IMR-90 (cell line): ENCODE results near the gene TBC1D1. TPM values are rescaled to one million over a fixed set of nuclear protein-coding genes. Genes with fewer than 3 reads are reported as not detected.
A peak's percentile ranks its signal among the peaks of the same experiment; 100 is the strongest.

ENCODE experiments used
- ATAC-seq: fragments of 200-7000 bp; cut with Tn5 transposase; 2 replicates; pipeline ENCODE4 v1.9.1; 2020; ENCODE audit warnings: low read depth, mild to moderate bottlenecking, moderate library complexity
- BruUV-seq: library from RNA; stranded (reverse); fragments of 400-500 nt; replicated peaks from 2 replicates; lab custom pipeline; 2021; lab: Mats Ljungman, UMichigan
- CTCF ChIA-PET: fragments of 300-600 bp; formaldehyde crosslinking; extraction: SDS; loops from one replicate; lab custom pipeline; 2021; ENCODE audit warnings: antibody characterized with exemption; lab: Yijun Ruan, JAX
- POLR2A ChIA-PET: fragments of 300-600 bp; sonication (Branson Sonifier 250); formaldehyde crosslinking; loops from one replicate; lab custom pipeline; 2022; ENCODE audit warnings: antibody characterized with exemption; ENCODE audit not compliant: unreplicated experiment; lab: Charles Lee
- DNase-seq: peaks from one replicate; pipeline ENCODE4 v3.0.0; 2013
- H2AFZ ChIP-seq: replicated peaks from 2 replicates; pipeline ENCODE3; 2013; ENCODE audit warnings: low read length, mild to moderate bottlenecking; ENCODE audit not compliant: poor library complexity
- H2AK5ac ChIP-seq: 2 replicates; pipeline ENCODE4 v1.6.1; 2013; ENCODE audit warnings: low read depth, low read length, inconsistent platforms
- H2AK9ac ChIP-seq: replicated peaks from 2 replicates; pipeline ENCODE3; 2013; ENCODE audit warnings: mild to moderate bottlenecking, low read depth, low read length, moderate library complexity; ENCODE audit not compliant: poor library complexity
- H2BK120ac ChIP-seq: 2 replicates; pipeline ENCODE4 v1.6.1; 2013; ENCODE audit warnings: low read depth, low read length, inconsistent platforms
- H2BK15ac ChIP-seq: 3 replicates; pipeline ENCODE4 v1.6.1; 2013; ENCODE audit warnings: low read depth, low read length, inconsistent platforms
- H2BK20ac ChIP-seq: 2 replicates; pipeline ENCODE4 v1.6.1; 2013; ENCODE audit warnings: low read depth, mild to moderate bottlenecking, inconsistent platforms, low read length, moderate library complexity
- H2BK5ac ChIP-seq: 2 replicates; pipeline ENCODE4 v1.6.1; 2013; ENCODE audit warnings: mild to moderate bottlenecking, low read depth, low read length, inconsistent platforms; ENCODE audit not compliant: poor library complexity, severe bottlenecking
- H3K14ac ChIP-seq: replicated peaks from 2 replicates; pipeline ENCODE4 v1.6.1; 2013; ENCODE audit warnings: low read depth, low read length, inconsistent platforms
- H3K18ac ChIP-seq: 2 replicates; pipeline ENCODE4 v1.6.1; 2013; ENCODE audit warnings: low read depth, low read length, control low read depth
- H3K23ac ChIP-seq: 2 replicates; pipeline ENCODE4 v1.6.1; 2013; ENCODE audit warnings: low read depth, low read length, inconsistent platforms
- H3K27ac ChIP-seq: 2 replicates; pipeline ENCODE4 v1.5.1; 2013; ENCODE audit warnings: mild to moderate bottlenecking, control low read depth, low read length; ENCODE audit not compliant: insufficient read depth
- H3K27me3 ChIP-seq: 2 replicates; pipeline ENCODE4 v1.6.1; 2013; ENCODE audit warnings: low read length; ENCODE audit not compliant: control insufficient read depth, insufficient read depth
- H3K36me3 ChIP-seq: 2 replicates; pipeline ENCODE4 v1.6.1; 2013; ENCODE audit warnings: low read length, mixed read lengths; ENCODE audit not compliant: control insufficient read depth, insufficient read depth
- H3K4ac ChIP-seq: 2 replicates; pipeline ENCODE4 v1.6.1; 2013; ENCODE audit warnings: low read depth, low read length, inconsistent platforms
- H3K4me1 ChIP-seq: 2 replicates; pipeline ENCODE4 v1.6.1; 2013; ENCODE audit warnings: low read length, mixed read lengths; ENCODE audit not compliant: control insufficient read depth, insufficient read depth
- H3K4me2 ChIP-seq: 2 replicates; pipeline ENCODE4 v1.6.1; 2013; ENCODE audit warnings: low read depth, mild to moderate bottlenecking, control low read depth, low read length, moderate library complexity
- H3K4me3 ChIP-seq: 2 replicates; pipeline ENCODE4 v1.5.1; 2013; ENCODE audit warnings: low read depth, mild to moderate bottlenecking, control low read depth, low read length, moderate library complexity; ENCODE audit not compliant: insufficient read depth
- H3K56ac ChIP-seq: 2 replicates; pipeline ENCODE4 v1.6.1; 2013; ENCODE audit warnings: low read length, inconsistent platforms; ENCODE audit not compliant: insufficient read depth; ENCODE audit errors: extremely low read depth
- H3K79me1 ChIP-seq, 2 experiments: 2 replicates each; pipeline ENCODE4 v1.6.1; 2013; ENCODE audit warnings: low read length in 2 of 2, inconsistent platforms in 1 of 2, low read depth in 1 of 2
- H3K9ac ChIP-seq: 2 replicates; pipeline ENCODE4 v1.6.1; 2013; ENCODE audit warnings: low read depth, low read length, control low read depth
- H3K9me1 ChIP-seq: 2 replicates; pipeline ENCODE4 v1.6.1; 2013; ENCODE audit warnings: low read length, inconsistent platforms; ENCODE audit not compliant: insufficient read depth
- H3K9me3 ChIP-seq: 2 replicates; pipeline ENCODE4 v1.6.1; 2013; ENCODE audit warnings: low read length; ENCODE audit not compliant: control insufficient read depth, insufficient read depth
- H4K20me1 ChIP-seq: 2 replicates; pipeline ENCODE4 v1.6.1; 2013; ENCODE audit warnings: low read length, inconsistent platforms; ENCODE audit not compliant: insufficient read depth
- H4K5ac ChIP-seq: 2 replicates; pipeline ENCODE4 v1.6.1; 2013; ENCODE audit warnings: mild to moderate bottlenecking, low read depth, low read length, control low read depth
- H4K8ac ChIP-seq, 2 experiments: 2 replicates each; pipeline ENCODE4 v1.6.1; 2013; ENCODE audit warnings: low read depth in 2 of 2, low read length in 2 of 2, control low read depth in 1 of 2, inconsistent platforms in 1 of 2
- H4K91ac ChIP-seq: 2 replicates; pipeline ENCODE4 v1.6.1; 2013; ENCODE audit warnings: low read depth, low read length, inconsistent platforms; ENCODE audit not compliant: insufficient read depth
- CEBPB ChIP-seq: IDR thresholded peaks from 2 replicates; pipeline ENCODE4 v1.6.1; 2012; ENCODE audit warnings: low read depth, low read length, improper control_type of control experiment
- FOS ChIP-seq: fragments of 150-350 bp; IDR thresholded peaks from 2 replicates; pipeline ENCODE4 v1.6.1; 2016; ENCODE audit warnings: low read depth, low read length
- WGBS, 2 experiments: methylation state at CpG; one replicate each; pipeline versions ENCODE4 v1.1.5 to v1.1.7; 2013; ENCODE audit warnings: missing lambda C conversion rate in 2 of 2; ENCODE audit not compliant: insufficient read length in 1 of 2; ENCODE audit errors: extremely low coverage in 2 of 2; 5-methylcytosine and 5-hydroxymethylcytosine counted together
- dilution Hi-C: fragments of 300-500 bp; cut with HindIII; formaldehyde crosslinking; loops from one replicate; pipeline ENCODE4 v1.14.3; 2018; ENCODE audit warnings: low sequenced_read_pairs; ENCODE audit not compliant: unreplicated experiment
- in situ Hi-C: fragments of 300-500 bp; cut with MboI; formaldehyde crosslinking; loops from 3 replicates; pipeline ENCODE4 v1.14.3; 2019; ENCODE audit warnings: low sequenced_read_pairs, inconsistent platforms, mixed read lengths
- intact Hi-C: fragments of 100-400 bp; cut with micrococcal nuclease; formaldehyde crosslinking; loops from 2 replicates; pipeline ENCODE4 v1.10.0; 2022
- polyA plus RNA-seq, 3 experiments: library from polyadenylated mRNA; depleted of rRNA; stranded (reverse); fragments of >200 nt; gene quantifications; 2 replicates each; pipeline ENCODE4 v1.2.3, GENCODE V29; 2012; ENCODE audit warnings: low replicate concordance in 1 of 3
- total RNA-seq: library from RNA; depleted of rRNA; stranded (reverse); fragments of >200 nt; gene quantifications from 2 replicates; pipeline ENCODE4 v1.2.3, GENCODE V29; 2012

Gene TBC1D1
- total and polyA plus RNA-seq, 2 of the 4 experiments (the other 2 are of a cell fraction), result 42.4 to 104 TPM

DNA sequence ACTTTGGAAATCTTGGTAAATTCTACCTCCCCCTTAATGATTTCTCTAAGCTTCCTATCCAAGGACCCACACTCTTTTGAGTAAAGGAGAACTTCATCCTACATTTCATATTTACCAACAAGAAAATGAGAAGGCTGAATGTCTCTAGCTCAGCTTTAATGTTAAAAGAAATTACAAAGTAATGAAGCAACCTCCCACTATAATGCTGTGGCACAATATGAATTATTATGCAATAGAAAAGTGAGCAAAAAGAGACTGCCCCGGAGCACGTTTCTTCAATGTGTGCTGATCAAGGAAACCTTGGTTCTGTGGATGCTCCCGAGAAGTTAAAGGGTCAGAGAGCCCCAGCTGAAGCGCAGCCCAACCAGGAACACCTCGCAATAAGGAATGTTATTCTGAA is 9.1 kb upstream of the TBC1D1 start:
- no peak for TF ChIP-seq FOS
- TF ChIP-seq CEBPB, result peak; percentile 32; the same call in 1 of the 2 replicates
- Histone ChIP-seq H3K14ac (no peak overlapping the region), H4K91ac (no peak overlapping the region), H4K20me1 (no peaks in the 10 kb centered on the region; the same call in 1 of the 2 replicates), H3K4me2 (no peak overlapping the region), H3K27me3 (peaks cover 3% of the 10 kb centered on the region; the same call in 1 of the 2 replicates), H2BK20ac (no peak overlapping the region), H3K56ac (no peak overlapping the region), H2BK5ac (no peak overlapping the region), H3K4me3 (no peak overlapping the region), H2AFZ (no peak overlapping the region), H3K18ac (no peak overlapping the region), H4K5ac (no peak overlapping the region), H3K9ac (no peak overlapping the region), H3K4me1 (no peaks in the 10 kb centered on the region), H3K36me3 (no peaks in the 10 kb centered on the region), H3K9me1 (no peaks in the 10 kb centered on the region), H2BK15ac (no peak overlapping the region), H2AK5ac (no peak overlapping the region), H3K23ac (no peak overlapping the region), H3K79me1 (no peaks in the 10 kb centered on the region), H3K4ac (no peak overlapping the region), H4K8ac (no peak overlapping the region), H2AK9ac (no peak overlapping the region), H2BK120ac (no peak overlapping the region), H3K27ac (no peak overlapping the region), H3K9me3 (no peaks in the 10 kb centered on the region)
- dilution Hi-C loops, result no loop called here
- ATAC-seq, result no peak
- intact Hi-C loops, result no loop called here
- WGBS, 2 experiments, result no CpG with 5 or more reads among the region's 5 CpGs
- no peak for DNase-seq
- in situ Hi-C loops, result no loop called here
- ChIA-PET POLR2A (interaction anchor here (0.7 kb wide), 1 partner anchor 29 kb away, joined by 6 read pairs; no protein-coding TSS in a partner anchor), CTCF (no interaction called here)
- no TSS peak for BruUV-seq
